Activated CD4-positive, alpha-beta T cell treated with anti-CD3 and anti-CD28 coated beads for 4 hours (primary cell): ENCODE results near the gene SEC61A1.

Experiments
- DNase-seq, 2 donors: peaks; one replicate each; pipeline ENCODE4 v3.0.0-alpha.2; 2020

SEC61A1 gene

GRCh38 chr3:128078322-128078721 lies 26.1 kb downstream of the SEC61A1 start:
- no peak for DNase-seq

GRCh38 chr3:128078875-128079274 lies 26.6 kb downstream of the SEC61A1 start:
- DNase-seq, result no peak

- no peak for DNase-seq
These were observed 27.6 kb downstream of the SEC61A1 start for GRCh38 chr3:128079823-128080222.

GRCh38 chr3:128080323-128081080 lies 28.3 kb downstream of the SEC61A1 start:
- DNase-seq, result no peak

- DNase-seq, result no peak
These were observed 29.0 kb downstream of the SEC61A1 start for GRCh38 chr3:128081226-128081625.

- DNase-seq, result no peak
These were observed 29.6 kb downstream of the SEC61A1 start for GRCh38 chr3:128081846-128082245.

- DNase-seq, result no peak
These were observed 30.3 kb downstream of the SEC61A1 start for GRCh38 chr3:128082546-128082945.

GRCh38 chr3:128083396-128083795 lies 31.2 kb downstream of the SEC61A1 start:
- no peak for DNase-seq

GRCh38 chr3:128083980-128084674 lies 31.9 kb downstream of the SEC61A1 start:
- no peak for DNase-seq

- DNase-seq, result no peak
These were observed 32.4 kb downstream of the SEC61A1 start for GRCh38 chr3:128084675-128085021.

- no peak for DNase-seq
These were observed 36.9 kb downstream of the SEC61A1 start for GRCh38 chr3:128089135-128089534.

GRCh38 chr3:128091586-128091985 lies 39.3 kb downstream of the SEC61A1 start:
- no peak for DNase-seq

- DNase-seq, result no peak
These were observed 42.3 kb downstream of the SEC61A1 start for GRCh38 chr3:128094295-128095151.

- peak; percentile 74 to 81 for DNase-seq
These were observed 43.0 kb downstream of the SEC61A1 start for GRCh38 chr3:128095222-128095703.

GRCh38 chr3:128098234-128098633 lies 46.0 kb downstream of the SEC61A1 start:
- no peak for DNase-seq

GRCh38 chr3:128100161-128100560 lies 47.9 kb downstream of the SEC61A1 start:
- no peak for DNase-seq

- no peak for DNase-seq
These were observed 48.4 kb downstream of the SEC61A1 start for GRCh38 chr3:128100638-128101037.

- no peak for DNase-seq
These were observed 51.0 kb downstream of the SEC61A1 start for GRCh38 chr3:128103136-128103676.

- DNase-seq, result no peak
These were observed 55.6 kb downstream of the SEC61A1 start for GRCh38 chr3:128107834-128108233.

- DNase-seq, result no peak
These were observed 58.9 kb downstream of the SEC61A1 start for GRCh38 chr3:128111147-128111546.

- DNase-seq, result peak in 1 of 2 donors; percentile 31
These were observed 60.2 kb downstream of the SEC61A1 start for GRCh38 chr3:128112357-128112968.
